Measurements from ENCODE around the gene CAMK2D. TPM values are rescaled to one million over a fixed set of nuclear protein-coding genes. Genes with fewer than 3 reads are reported as not detected.

The CAMK2D gene
- total RNA-seq, 1 experiment from 2014 or later = 9.0 TPM

DNA sequence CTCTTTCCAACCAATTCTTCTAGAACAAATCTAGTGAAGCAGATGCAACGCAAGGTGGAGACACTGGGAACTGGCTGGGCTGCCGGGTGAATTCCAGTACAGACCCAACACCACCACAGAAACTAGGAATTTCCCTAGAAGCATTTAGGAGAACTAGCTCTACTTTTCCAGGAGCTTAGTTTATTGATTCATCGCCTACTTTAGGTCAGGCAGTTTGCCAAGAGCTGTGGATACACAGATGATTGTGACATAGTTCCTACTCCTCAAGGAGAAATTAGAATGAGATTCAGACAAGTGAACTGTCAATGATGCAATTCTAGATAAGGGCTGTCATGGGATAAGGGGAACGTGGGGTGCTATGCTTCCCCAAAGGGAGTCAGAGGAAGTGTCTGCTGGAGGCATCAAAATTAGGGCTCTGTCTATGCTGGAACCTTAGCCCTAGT is 350.0 kb downstream of the CAMK2D start:
- no peak overlapping the region for H3K27ac Mint-ChIP-seq
- H3K27me3 ChIP-seq (ENCODE audit: insufficient read depth, low read length) = no peaks in the 10 kb centered on the region

More for the DNA sequence above, 350.0 kb downstream of the CAMK2D start:
- Histone ChIP-seq H3T11ph (ENCODE audit: low read length) (no peak overlapping the region), H2BK15ac (ENCODE audit: low read depth, low read length) (no peak overlapping the region), H3K9ac (ENCODE audit: extremely low read depth, insufficient read length, low read length) (no peak overlapping the region), H3K56ac (ENCODE audit: insufficient read length, low read depth, low read length) (no peak overlapping the region), H4K8ac (replicated peaks; ENCODE audit: insufficient read length, low read depth, low read length) (no peak overlapping the region), H2BK20ac (ENCODE audit: low read depth, low read length, poor library complexity, severe bottlenecking) (no peak overlapping the region), H2AK5ac (ENCODE audit: insufficient read length, low read length) (no peak overlapping the region), H3K23me2 (ENCODE audit: insufficient read length, low read depth, low read length, poor library complexity, severe bottlenecking) (no peaks in the 10 kb centered on the region), H3K79me1 (ENCODE audit: insufficient read depth, low read depth, low read length, poor library complexity, severe bottlenecking) (no peaks in the 10 kb centered on the region), H4K20me1 (ENCODE audit: control insufficient read depth, insufficient read depth, insufficient read length) (no peaks in the 10 kb centered on the region), H2BK5ac (ENCODE audit: insufficient read length, low read length) (no peak overlapping the region), H3K9me3 (ENCODE audit: control insufficient read depth, low read depth, low read length) (no peaks in the 10 kb centered on the region), H3K4ac (ENCODE audit: low read depth, low read length) (no peak overlapping the region), H4K91ac (ENCODE audit: insufficient read length, low read depth, low read length) (no peak overlapping the region), H3K27ac (ENCODE audit: insufficient read length, low read depth, low read length) (no peak overlapping the region), H3K23ac (ENCODE audit: insufficient read length, low read depth, low read length) (no peak overlapping the region), H3K4me2 (ENCODE audit: insufficient read depth, insufficient read length, low read length) (no peak overlapping the region), H3K18ac (ENCODE audit: insufficient read length, low read depth, low read length) (no peak overlapping the region), H4K5ac (ENCODE audit: insufficient read length, low read depth, low read length) (no peak overlapping the region), H2AFZ (ENCODE audit: low read length) (no peak overlapping the region), H2BK120ac (ENCODE audit: low read depth, low read length, poor library complexity, severe bottlenecking) (no peak overlapping the region), H3K14ac (ENCODE audit: insufficient read depth, low read length) (no peak overlapping the region), H3K4me1 (ENCODE audit: insufficient read depth, low read length) (no peaks in the 10 kb centered on the region; the same call in 1 of the 2 replicates), H2BK12ac (ENCODE audit: insufficient read length, low read depth, low read length) (no peak overlapping the region), H3K79me2 (ENCODE audit: insufficient read depth, low read length) (no peaks in the 10 kb centered on the region)
- no CpG with 5 or more reads among the region's 4 CpGs for WGBS (ENCODE audit: extremely low coverage, insufficient read length, low lambda C conversion rate)
- H3K9me3 Mint-ChIP-seq = peaks cover 0 to 4% of the 10 kb centered on the region in 2 experiments; a peak in 2 of 5 replicates
- TF ChIP-seq, protein P1, sequence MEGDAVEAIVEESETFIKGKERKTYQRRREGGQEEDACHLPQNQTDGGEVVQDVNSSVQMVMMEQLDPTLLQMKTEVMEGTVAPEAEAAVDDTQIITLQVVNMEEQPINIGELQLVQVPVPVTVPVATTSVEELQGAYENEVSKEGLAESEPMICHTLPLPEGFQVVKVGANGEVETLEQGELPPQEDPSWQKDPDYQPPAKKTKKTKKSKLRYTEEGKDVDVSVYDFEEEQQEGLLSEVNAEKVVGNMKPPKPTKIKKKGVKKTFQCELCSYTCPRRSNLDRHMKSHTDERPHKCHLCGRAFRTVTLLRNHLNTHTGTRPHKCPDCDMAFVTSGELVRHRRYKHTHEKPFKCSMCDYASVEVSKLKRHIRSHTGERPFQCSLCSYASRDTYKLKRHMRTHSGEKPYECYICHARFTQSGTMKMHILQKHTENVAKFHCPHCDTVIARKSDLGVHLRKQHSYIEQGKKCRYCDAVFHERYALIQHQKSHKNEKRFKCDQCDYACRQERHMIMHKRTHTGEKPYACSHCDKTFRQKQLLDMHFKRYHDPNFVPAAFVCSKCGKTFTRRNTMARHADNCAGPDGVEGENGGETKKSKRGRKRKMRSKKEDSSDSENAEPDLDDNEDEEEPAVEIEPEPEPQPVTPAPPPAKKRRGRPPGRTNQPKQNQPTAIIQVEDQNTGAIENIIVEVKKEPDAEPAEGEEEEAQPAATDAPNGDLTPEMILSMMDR (conservative IDR thresholded peaks at IDR 0.05) = no peak
- peaks cover 14% of the 10 kb centered on the region in 2 experiments for H3K4me1 Mint-ChIP-seq
- no peaks in the 10 kb centered on the region for H3K36me3 Mint-ChIP-seq (ENCODE audit: insufficient read depth in 1 of 3, low read depth in 3 of 3)
- no peak overlapping the region for H3K4me3 Mint-ChIP-seq
- no peaks in the 10 kb centered on the region for H3K27me3 Mint-ChIP-seq (ENCODE audit: low read depth)
- no peak for DNase-seq
